HG02840 (cell line): Measurements from ENCODE around the gene FLNC.

Experiments used
- ATAC-seq: cut with Tn5 transposase; IDR thresholded peaks from one replicate; pipeline ENCODE4 v1.9.1; 2021; ENCODE audit warnings: mild to moderate bottlenecking, moderate library complexity, moderate number of reproducible peaks; ENCODE audit not compliant: unreplicated experiment, low FRiP score

Gene FLNC

GRCh38 chr7:128801667-128802418 lies 28.4 kb upstream of the FLNC start:
- ATAC-seq: no peak

- no peak for ATAC-seq
Measured at GRCh38 chr7:128804484-128804883, 25.7 kb upstream of the FLNC start.

GRCh38 chr7:128805225-128805624 lies 25.0 kb upstream of the FLNC start:
- ATAC-seq: no peak

- no peak for ATAC-seq
Measured at GRCh38 chr7:128807191-128807590, 23.0 kb upstream of the FLNC start.

GRCh38 chr7:128809363-128809762 lies 20.8 kb upstream of the FLNC start:
- ATAC-seq: no peak

- ATAC-seq: no peak
Measured at GRCh38 chr7:128810473-128810872, 19.7 kb upstream of the FLNC start.

GRCh38 chr7:128810997-128811396 lies 19.2 kb upstream of the FLNC start:
- ATAC-seq: no peak

GRCh38 chr7:128811631-128812430 lies 18.4 kb upstream of the FLNC start:
- no peak for ATAC-seq

- ATAC-seq: no peak
Measured at GRCh38 chr7:128812514-128813168, 17.6 kb upstream of the FLNC start.

- ATAC-seq: no peak
Measured at GRCh38 chr7:128814499-128814898, 15.7 kb upstream of the FLNC start.

- ATAC-seq: no peak
Measured at GRCh38 chr7:128815289-128815942, 14.8 kb upstream of the FLNC start.

GRCh38 chr7:128818694-128819093 lies 11.5 kb upstream of the FLNC start:
- no peak for ATAC-seq

GRCh38 chr7:128821724-128822123 lies 8.5 kb upstream of the FLNC start:
- no peak for ATAC-seq

- ATAC-seq: no peak
Measured at GRCh38 chr7:128826512-128826911, 3.7 kb upstream of the FLNC start.

GRCh38 chr7:128826916-128827247 lies 3.3 kb upstream of the FLNC start:
- no peak for ATAC-seq

GRCh38 chr7:128827248-128827958 lies 2.8 kb upstream of the FLNC start:
- no peak for ATAC-seq

GRCh38 chr7:128827971-128828711 lies 2.1 kb upstream of the FLNC start:
- no peak for ATAC-seq

- no peak for ATAC-seq
Measured at GRCh38 chr7:128829391-128830166, 627 bp upstream of the FLNC start.
